HepG2 (cell line): ENCODE data around the gene AGAP3.

Source experiments
- ATF6 ChIP-seq: sonication (generic); formaldehyde crosslinking; conservative IDR thresholded peaks from 2 replicates; pipeline ENCODE4 v1.4.0; 2020; ENCODE audit warnings: missing genetic modification reagents
- CTCF ChIP-seq: sonication (generic); formaldehyde crosslinking; IDR thresholded peaks from 2 replicates; pipeline ENCODE4 v1.5.0; 2020; ENCODE audit warnings: mild to moderate bottlenecking, missing genetic modification reagents, moderate library complexity
- EZH2 ChIP-seq: conservative IDR thresholded peaks from 2 replicates; pipeline ENCODE4 v1.6.1; 2012; ENCODE audit warnings: mild to moderate bottlenecking, low read depth, low read length, moderate library complexity
- NFIC ChIP-seq: IDR thresholded peaks from 2 replicates; pipeline ENCODE4 v1.6.1; 2012; ENCODE audit warnings: mild to moderate bottlenecking, low read length, inconsistent platforms
- U2AF1 ChIP-seq: fragments of 200-400 bp; formaldehyde crosslinking; optimal IDR thresholded peaks from 2 replicates; pipeline ENCODE3; 2017; ENCODE audit warnings: mild to moderate bottlenecking, low read depth, low read length
- ZNF558 ChIP-seq: sonication (generic); formaldehyde crosslinking; IDR thresholded peaks from 2 replicates; pipeline ENCODE4 v1.9.0; 2022; ENCODE audit warnings: mild to moderate bottlenecking, missing genetic modification reagents, borderline replicate concordance

DNA sequence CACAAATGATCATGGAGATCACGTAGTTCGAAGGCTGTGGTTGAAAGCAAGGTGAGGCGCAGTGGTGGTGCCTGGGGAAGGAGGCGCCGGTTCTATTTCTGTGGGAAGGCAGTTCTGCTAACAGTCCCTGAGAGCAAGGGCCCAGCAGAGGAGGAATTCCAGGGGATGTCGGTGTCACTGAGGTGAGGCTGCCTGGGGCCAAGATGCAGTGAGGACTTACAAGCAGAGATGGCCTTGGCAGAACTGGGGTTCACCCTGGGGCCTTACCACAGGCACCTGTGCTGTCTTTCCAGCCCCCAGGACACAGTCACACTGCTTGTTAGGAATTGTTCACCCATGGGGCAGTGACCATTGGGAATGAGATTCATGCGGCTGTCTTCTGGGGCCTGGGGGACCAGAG lies 54.6 kb downstream of the AGAP3 start:
- TF ChIP-seq NFIC (no peak), U2AF1 (no peak), CTCF (CRISPR knock-in tag) (no peak), EZH2 (no peak), ZNF558 (no peak), ATF6 (CRISPR knock-in tag) (no peak)
